HUDEP-2 (cell line): ENCODE measurements around the gene DOC2B.
"Not testable (repeated sequence)": the region's sequence is repeated elsewhere in the genome, so short reads cannot be mapped to it uniquely, and the experiment has no call there.

Experiments used
- DNase-seq, 76 experiments: peaks; one replicate each; lab custom pipeline; 2025; ENCODE audit not compliant: unreplicated experiment in 76 of 76; lab: John Stamatoyannopoulos, UW

DOC2B gene

GRCh38 chr17:181245-182049, at the start of gene DOC2B:
DOC2B (minus strand) TSS chr17:181650; CDS start chr17:181479, 171 bp downstream.
- no peak for DNase-seq

- DNase-seq, result no peak
These were observed 48.9 kb upstream of the DOC2B start for GRCh38 chr17:230395-230770.

- DNase-seq, result no peak
These were observed 48.4 kb upstream of the DOC2B start for GRCh38 chr17:229709-230394.

GRCh38 chr17:228951-229708, 47.7 kb upstream of the DOC2B start:
- no peak for DNase-seq

- no peak for DNase-seq
These were observed 46.6 kb upstream of the DOC2B start for GRCh38 chr17:227946-228615.

GRCh38 chr17:227078-227945, 45.9 kb upstream of the DOC2B start:
- DNase-seq, result no peak

- DNase-seq, result no peak
These were observed 44.9 kb upstream of the DOC2B start for GRCh38 chr17:226108-227077.

- DNase-seq, result no peak
These were observed 44.1 kb upstream of the DOC2B start for GRCh38 chr17:225551-225950.

- DNase-seq, result not testable (repeated sequence)
These were observed 43.1 kb upstream of the DOC2B start for GRCh38 chr17:224576-224975.

- no peak for DNase-seq
These were observed 42.4 kb upstream of the DOC2B start for GRCh38 chr17:223723-224471.

GRCh38 chr17:222172-222571, 40.7 kb upstream of the DOC2B start:
- DNase-seq, result no peak

- no peak for DNase-seq
These were observed 38.2 kb upstream of the DOC2B start for GRCh38 chr17:219696-220095.

- no peak for DNase-seq
These were observed 37.1 kb upstream of the DOC2B start for GRCh38 chr17:218432-219110.

GRCh38 chr17:216625-217024, 35.2 kb upstream of the DOC2B start:
- no peak for DNase-seq

GRCh38 chr17:215563-216478, 34.4 kb upstream of the DOC2B start:
- DNase-seq, result peak in 30 of 76 experiments; percentile 2 to 31 (median 14)

GRCh38 chr17:214881-215331, 33.5 kb upstream of the DOC2B start:
- DNase-seq, result no peak
